ENCODE measurements around the gene MAN1A1. TPM values are rescaled to one million over a fixed set of nuclear protein-coding genes. Genes with fewer than 3 reads are reported as not detected.

Gene MAN1A1
- total RNA-seq, 4 donors from 2014 or later, result 6.3 to 92.3 (median 22.4) TPM

GRCh38 chr6:119176445-119176844, 173.1 kb downstream of the MAN1A1 start:
- DNase-seq, result no peak
- TF ChIP-seq CTCF (IDR thresholded peaks at IDR 0.05) (no peak), POLR2A (IDR thresholded peaks at IDR 0.05) (no peak)
- H3K27me3 ChIP-seq, result no peaks in the 10 kb centered on the region
- H3K4me1 ChIP-seq, result peaks cover 0 to 21% (median 6%) of the 10 kb centered on the region in 3 donors
- intact Hi-C loops (cut with DNase I), result no loop called here
- peaks cover 0 to 25% (median 0%) of the 10 kb centered on the region in 3 donors for H3K36me3 ChIP-seq
- H3K4me3 ChIP-seq, result no peak overlapping the region
- no peaks in the 10 kb centered on the region for H3K9me3 ChIP-seq
- no peak overlapping the region for H3K27ac ChIP-seq
- WGBS, 2 donors, result 82 to 89% methylated on average over 3 of the region's 3 CpGs

DNA sequence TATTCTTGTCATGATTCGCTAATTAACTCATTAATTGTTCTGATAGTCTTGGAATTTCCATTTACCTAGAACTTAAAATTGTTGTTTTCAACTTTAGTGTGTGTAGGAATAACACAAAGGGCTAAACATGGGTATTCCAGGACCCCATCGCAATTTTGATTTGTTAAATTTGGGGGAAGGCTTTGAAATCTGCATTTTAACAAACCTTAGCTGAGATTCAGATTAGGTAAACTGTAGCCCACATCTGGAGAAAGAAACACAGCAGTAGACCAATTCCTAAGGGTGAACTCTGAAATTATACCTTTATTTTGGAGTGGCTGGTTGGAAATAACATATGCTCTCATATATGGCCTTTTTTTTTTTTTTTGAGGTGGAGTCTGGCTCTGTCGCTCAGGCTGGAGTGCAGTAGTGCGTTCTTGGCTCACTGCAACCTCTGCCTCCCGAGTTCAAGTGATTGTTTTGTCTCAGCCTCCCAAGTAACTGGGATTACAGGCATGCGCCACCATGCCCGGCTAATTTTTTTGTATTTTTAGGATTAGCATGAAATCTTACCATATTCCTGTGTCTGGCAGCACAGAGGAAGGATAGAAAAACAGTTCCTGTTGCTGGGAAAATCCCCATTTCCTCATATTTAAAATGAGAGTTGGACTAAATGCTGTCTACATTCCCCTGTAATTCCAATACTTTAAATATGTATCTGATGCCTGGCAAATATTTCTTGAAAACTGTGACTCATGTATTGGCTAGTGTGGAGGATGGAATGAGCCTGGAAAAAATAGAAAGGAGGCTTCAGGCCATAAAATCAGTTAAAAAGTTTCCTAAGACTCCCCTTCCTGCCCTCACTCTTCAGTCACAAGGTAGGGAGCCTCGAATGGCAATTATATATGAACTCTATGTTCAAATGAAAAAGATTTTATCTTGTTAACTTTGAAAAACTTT, 174.4 kb downstream of the MAN1A1 start:
- no peak for DNase-seq
- no peak for TF ChIP-seq CTCF (IDR thresholded peaks at IDR 0.05)
- no peak for TF ChIP-seq POLR2A (IDR thresholded peaks at IDR 0.05)
- Histone ChIP-seq H3K36me3 (peaks cover 0 to 16% (median 0%) of the 10 kb centered on the region in 3 donors), H3K27ac (no peak overlapping the region), H3K27me3 (no peaks in the 10 kb centered on the region), H3K4me1 (peaks cover 4 to 25% (median 6%) of the 10 kb centered on the region in 3 donors), H3K9me3 (no peaks in the 10 kb centered on the region), H3K4me3 (no peak overlapping the region)
- intact Hi-C loops (cut with DNase I), result no loop called here
- 54% methylated on average over 8 of the region's 8 CpGs for WGBS, 2 donors

- Histone ChIP-seq H3K4me1 (peaks cover 4 to 29% (median 6%) of the 10 kb centered on the region in 3 donors), H3K27me3 (no peaks in the 10 kb centered on the region), H3K9me3 (no peaks in the 10 kb centered on the region), H3K27ac (no peak overlapping the region), H3K4me3 (no peak overlapping the region), H3K36me3 (peaks cover 0 to 5% (median 0%) of the 10 kb centered on the region in 3 donors)
- intact Hi-C loops (cut with DNase I), result no loop called here
- TF ChIP-seq POLR2A (IDR thresholded peaks at IDR 0.05) (no peak), CTCF (IDR thresholded peaks at IDR 0.05) (no peak)
- DNase-seq, result no peak
- WGBS, 2 donors, result 32 to 38% methylated on average over 3 of the region's 3 CpGs
These were observed 175.5 kb downstream of the MAN1A1 start for GRCh38 chr6:119174085-119174445.

GRCh38 chr6:119173249-119174084, 176.1 kb downstream of the MAN1A1 start:
- H3K36me3 ChIP-seq, result no peaks in the 10 kb centered on the region
- no peak overlapping the region for H3K27ac ChIP-seq
- no peak for DNase-seq
- H3K27me3 ChIP-seq, result no peaks in the 10 kb centered on the region
- intact Hi-C loops (cut with DNase I), result no loop called here
- TF ChIP-seq POLR2A (IDR thresholded peaks at IDR 0.05), result no peak
- TF ChIP-seq CTCF (IDR thresholded peaks at IDR 0.05), result no peak
- WGBS, 2 donors, result 56 to 70% methylated on average over 6 of the region's 6 CpGs
- no peak overlapping the region for H3K4me3 ChIP-seq
- no peaks in the 10 kb centered on the region for H3K9me3 ChIP-seq
- H3K4me1 ChIP-seq, result peaks cover 4 to 29% (median 6%) of the 10 kb centered on the region in 3 donors

- Histone ChIP-seq H3K27me3 (no peaks in the 10 kb centered on the region), H3K27ac (no peak overlapping the region), H3K4me1 (peaks cover 4 to 29% (median 6%) of the 10 kb centered on the region in 3 donors), H3K9me3 (no peaks in the 10 kb centered on the region), H3K36me3 (no peaks in the 10 kb centered on the region), H3K4me3 (no peak overlapping the region)
- no peak for DNase-seq
- 34% methylated on average over 2 of the region's 2 CpGs for WGBS, 2 donors
- TF ChIP-seq POLR2A (IDR thresholded peaks at IDR 0.05), result no peak
- no peak for TF ChIP-seq CTCF (IDR thresholded peaks at IDR 0.05)
- intact Hi-C loops (cut with DNase I), result no loop called here
These were observed 176.7 kb downstream of the MAN1A1 start for GRCh38 chr6:119172824-119173223.

Measured in esophagus squamous epithelium (tissue), 5 donors.